SK-N-SH treated with all-trans-retinoic acid at 6 μM for 48 hours (cell line): ENCODE results near the gene AGBL1.

Source experiments
- ARNTL ChIP-seq: fragments of 450-650 bp; formaldehyde crosslinking; IDR thresholded peaks from 2 replicates; pipeline ENCODE4 v1.5.0; 2020; ENCODE audit warnings: low read depth, mild to moderate bottlenecking, moderate library complexity, borderline replicate concordance
- BACH2 ChIP-seq: fragments of 250-450 bp; sonication (Bioruptor Pico); IDR thresholded peaks from 2 replicates; pipeline ENCODE4 v1.9.0; 2021; ENCODE audit warnings: mild to moderate bottlenecking, borderline replicate concordance
- CSDC2 ChIP-seq: fragments of 250-450 bp; sonication (Bioruptor Pico); IDR thresholded peaks from 2 replicates; pipeline ENCODE4 v1.5.0; 2020; ENCODE audit warnings: mild to moderate bottlenecking, moderate library complexity
- PATZ1 ChIP-seq: fragments of 250-450 bp; sonication (Bioruptor Pico); IDR thresholded peaks from 2 replicates; pipeline ENCODE4 v1.8.0; 2020; ENCODE audit warnings: mild to moderate bottlenecking, moderate library complexity, borderline replicate concordance
- POU6F1 ChIP-seq: fragments of 250-450 bp; sonication (Bioruptor Pico); IDR thresholded peaks from 2 replicates; pipeline ENCODE4 v1.8.0; 2021; ENCODE audit warnings: low read depth, mild to moderate bottlenecking, moderate library complexity, borderline replicate concordance
- RARB ChIP-seq: fragments of 250-450 bp; sonication (Bioruptor Pico); IDR thresholded peaks from 2 replicates; pipeline ENCODE4 v1.8.0; 2021; ENCODE audit warnings: mild to moderate bottlenecking, moderate library complexity
- ZC3H10 ChIP-seq: fragments of 250-450 bp; sonication (Bioruptor Pico); IDR thresholded peaks from 2 replicates; pipeline ENCODE4 v1.5.1; 2021; ENCODE audit warnings: mild to moderate bottlenecking, moderate library complexity
- ZFP3 ChIP-seq: fragments of 250-450 bp; sonication (Bioruptor Pico); IDR thresholded peaks from 2 replicates; pipeline ENCODE4 v1.5.0; 2020; ENCODE audit warnings: mild to moderate bottlenecking, moderate library complexity
- ZFP30 ChIP-seq: fragments of 450-650 bp; formaldehyde crosslinking; IDR thresholded peaks from 2 replicates; pipeline ENCODE4 v1.5.0; 2022; ENCODE audit warnings: mild to moderate bottlenecking, moderate library complexity
- ZNF565 ChIP-seq: fragments of 450-650 bp; formaldehyde crosslinking; conservative IDR thresholded peaks from 2 replicates; pipeline ENCODE4 v1.5.0; 2020; ENCODE audit warnings: low read depth, mild to moderate bottlenecking, moderate library complexity
- ZNF70 ChIP-seq: fragments of 450-650 bp; formaldehyde crosslinking; IDR thresholded peaks from 2 replicates; pipeline ENCODE4 v1.5.0; 2020; ENCODE audit warnings: mild to moderate bottlenecking, moderate library complexity
- TF ChIP-seq, protein P1 (sequence below): fragments of 250-450 bp; sonication (Bioruptor Pico); IDR thresholded peaks from 2 replicates; pipeline ENCODE4 v1.5.1; 2020; ENCODE audit warnings: low read depth, mild to moderate bottlenecking, moderate library complexity

GRCh38 chr15:86634146-86634545 lies 554.5 kb downstream of the AGBL1 start:
- TF ChIP-seq, protein P1, sequence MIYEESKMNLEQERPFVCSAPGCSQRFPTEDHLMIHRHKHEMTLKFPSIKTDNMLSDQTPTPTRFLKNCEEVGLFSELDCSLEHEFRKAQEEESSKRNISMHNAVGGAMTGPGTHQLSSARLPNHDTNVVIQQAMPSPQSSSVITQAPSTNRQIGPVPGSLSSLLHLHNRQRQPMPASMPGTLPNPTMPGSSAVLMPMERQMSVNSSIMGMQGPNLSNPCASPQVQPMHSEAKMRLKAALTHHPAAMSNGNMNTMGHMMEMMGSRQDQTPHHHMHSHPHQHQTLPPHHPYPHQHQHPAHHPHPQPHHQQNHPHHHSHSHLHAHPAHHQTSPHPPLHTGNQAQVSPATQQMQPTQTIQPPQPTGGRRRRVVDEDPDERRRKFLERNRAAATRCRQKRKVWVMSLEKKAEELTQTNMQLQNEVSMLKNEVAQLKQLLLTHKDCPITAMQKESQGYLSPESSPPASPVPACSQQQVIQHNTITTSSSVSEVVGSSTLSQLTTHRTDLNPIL (CRISPR knock-in tag) = no peak
- TF ChIP-seq ARNTL (CRISPR knock-in tag) (no peak), ZFP3 (CRISPR knock-in tag) (no peak), CSDC2 (CRISPR knock-in tag) (no peak), RARB (CRISPR knock-in tag) (no peak), BACH2 (no peak), PATZ1 (CRISPR knock-in tag) (no peak), ZC3H10 (CRISPR knock-in tag) (no peak), ZNF565 (CRISPR knock-in tag) (no peak), ZFP30 (CRISPR knock-in tag) (no peak), POU6F1 (CRISPR knock-in tag) (no peak), ZNF70 (CRISPR knock-in tag) (no peak)
